ENCODE data around the gene TBC1D22A.

Gene TBC1D22A

GRCh38 chr22:46894081-46894671 is 131.7 kb downstream of the TBC1D22A start:
- no peak for DNase-seq

- DNase-seq = no peak
Measured at GRCh38 chr22:46894851-46895640, 132.6 kb downstream of the TBC1D22A start.

GRCh38 chr22:46895753-46896152 is 133.3 kb downstream of the TBC1D22A start:
- no peak for DNase-seq

- DNase-seq = no peak
Measured at GRCh38 chr22:46896166-46896565, 133.7 kb downstream of the TBC1D22A start.

GRCh38 chr22:46896568-46897245 is 134.3 kb downstream of the TBC1D22A start:
- no peak for DNase-seq

GRCh38 chr22:46897246-46897623 is 134.8 kb downstream of the TBC1D22A start:
- no peak for DNase-seq

- no peak for DNase-seq
Measured at GRCh38 chr22:46900549-46900948, 138.1 kb downstream of the TBC1D22A start.

- DNase-seq = no peak
Measured at GRCh38 chr22:46902436-46902835, 140.0 kb downstream of the TBC1D22A start.

- DNase-seq = no peak
Measured at GRCh38 chr22:46902998-46903916, 140.8 kb downstream of the TBC1D22A start.

- no peak for DNase-seq
Measured at GRCh38 chr22:46905415-46905814, 143.0 kb downstream of the TBC1D22A start.

- DNase-seq = no peak
Measured at GRCh38 chr22:46905834-46906233, 143.4 kb downstream of the TBC1D22A start.

GRCh38 chr22:46906326-46907045 is 144.0 kb downstream of the TBC1D22A start:
- no peak for DNase-seq

GRCh38 chr22:46907241-46908215 is 145.1 kb downstream of the TBC1D22A start:
- DNase-seq = no peak

GRCh38 chr22:46908641-46909107 is 146.2 kb downstream of the TBC1D22A start:
- no peak for DNase-seq

GRCh38 chr22:46909237-46910030 is 147.0 kb downstream of the TBC1D22A start:
- DNase-seq = no peak

- DNase-seq = no peak
Measured at GRCh38 chr22:46910624-46911023, 148.2 kb downstream of the TBC1D22A start.

GRCh38 chr22:46911346-46911745 is 148.9 kb downstream of the TBC1D22A start:
- DNase-seq = no peak

GRCh38 chr22:46913351-46913750 is 150.9 kb downstream of the TBC1D22A start:
- DNase-seq = no peak

GRCh38 chr22:46914481-46914880 is 152.0 kb downstream of the TBC1D22A start:
- DNase-seq = no peak

Measured in NCI-H2081 (cell line).